ENCODE data around the gene NLRP7. TPM values are rescaled to one million over a fixed set of nuclear protein-coding genes. Genes with fewer than 3 reads are reported as not detected.

Gene NLRP7
- total and polyA plus RNA-seq, 2 of the 4 experiments (the other 2 are of a cell fraction): not detected

DNA sequence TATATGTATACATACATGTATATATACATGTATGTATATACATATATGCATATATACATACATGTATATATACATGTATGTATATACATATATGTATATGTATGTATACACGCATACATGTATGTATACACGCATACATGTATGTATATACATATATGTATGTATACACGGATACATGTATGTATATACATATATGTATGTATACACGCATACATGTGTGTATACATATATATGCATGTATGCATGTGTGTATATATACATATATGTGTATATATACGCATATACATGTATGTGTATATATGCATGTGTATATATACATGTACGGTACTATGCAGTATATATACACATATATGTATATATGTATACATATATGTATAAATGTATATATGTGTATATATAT is 44.0 kb downstream of the NLRP7 start:
- Histone ChIP-seq H4K5ac (ENCODE audit: low read depth, low read length) (no peak overlapping the region), H2BK120ac (ENCODE audit: low read depth, low read length) (no peak overlapping the region), H3K23ac (ENCODE audit: low read depth, low read length) (no peak overlapping the region), H3K79me1 (ENCODE audit: low read depth in 1 of 2, low read length in 2 of 2) (no peaks in the 10 kb centered on the region), H3K4me1 (ENCODE audit: control insufficient read depth, insufficient read depth, low read length) (no peaks in the 10 kb centered on the region), H3K14ac (replicated peaks; ENCODE audit: low read depth, low read length) (no peak overlapping the region), H3K27me3 (ENCODE audit: control insufficient read depth, insufficient read depth, low read length) (no peaks in the 10 kb centered on the region), H4K20me1 (ENCODE audit: insufficient read depth, low read length) (no peaks in the 10 kb centered on the region), H2AFZ (replicated peaks; ENCODE audit: low read length, poor library complexity) (no peak overlapping the region), H3K4me3 (ENCODE audit: insufficient read depth, low read depth, low read length) (no peak overlapping the region), H3K18ac (ENCODE audit: low read depth, low read length) (no peak overlapping the region), H3K27ac (ENCODE audit: insufficient read depth, low read length) (no peak overlapping the region), H2AK5ac (ENCODE audit: low read depth, low read length) (no peak overlapping the region), H2BK15ac (ENCODE audit: low read depth, low read length) (no peak overlapping the region), H3K36me3 (ENCODE audit: control insufficient read depth, insufficient read depth, low read length) (no peaks in the 10 kb centered on the region), H4K91ac (ENCODE audit: insufficient read depth, low read depth, low read length) (no peak overlapping the region), H3K4me2 (ENCODE audit: low read depth, low read length) (no peak overlapping the region), H3K9me1 (ENCODE audit: insufficient read depth, low read length) (no peaks in the 10 kb centered on the region), H3K9ac (ENCODE audit: low read depth, low read length) (no peak overlapping the region), H3K4ac (ENCODE audit: low read depth, low read length) (no peak overlapping the region), H3K9me3 (ENCODE audit: control insufficient read depth, insufficient read depth, low read length) (peaks cover 17% of the 10 kb centered on the region), H3K56ac (ENCODE audit: extremely low read depth, insufficient read depth, low read length) (no peak overlapping the region), H2AK9ac (replicated peaks; ENCODE audit: low read depth, low read length, poor library complexity) (no peak overlapping the region), H4K8ac (ENCODE audit: low read depth in 2 of 2, low read length in 2 of 2) (no peak overlapping the region), H2BK20ac (ENCODE audit: low read depth, low read length) (no peak overlapping the region), H2BK5ac (ENCODE audit: low read depth, low read length, poor library complexity, severe bottlenecking) (no peak overlapping the region)
- dilution Hi-C loops (cut with HindIII; ENCODE audit: low sequenced_read_pairs, unreplicated experiment) (no loop called here), in situ Hi-C loops (cut with MboI; ENCODE audit: low sequenced_read_pairs) (no loop called here), intact Hi-C loops (cut with micrococcal nuclease) (no loop called here)
- ChIA-PET CTCF (no interaction called here), POLR2A (ENCODE audit: unreplicated experiment) (no interaction called here)
- no peak for TF ChIP-seq RCOR1 (IDR thresholded peaks at IDR 0.05; ENCODE audit: insufficient replicate concordance, low read length)
- no peak for TF ChIP-seq RFX5 (IDR thresholded peaks at IDR 0.05; ENCODE audit: low read depth, low read length)
- TF ChIP-seq FOS (IDR thresholded peaks at IDR 0.05; ENCODE audit: low read depth, low read length): no peak
- no peak for TF ChIP-seq BHLHE40 (IDR thresholded peaks at IDR 0.05; ENCODE audit: low read depth, low read length)
- no peak for TF ChIP-seq NFE2L2 (IDR thresholded peaks at IDR 0.05; ENCODE audit: low read depth, low read length)
- TF ChIP-seq, protein P1, sequence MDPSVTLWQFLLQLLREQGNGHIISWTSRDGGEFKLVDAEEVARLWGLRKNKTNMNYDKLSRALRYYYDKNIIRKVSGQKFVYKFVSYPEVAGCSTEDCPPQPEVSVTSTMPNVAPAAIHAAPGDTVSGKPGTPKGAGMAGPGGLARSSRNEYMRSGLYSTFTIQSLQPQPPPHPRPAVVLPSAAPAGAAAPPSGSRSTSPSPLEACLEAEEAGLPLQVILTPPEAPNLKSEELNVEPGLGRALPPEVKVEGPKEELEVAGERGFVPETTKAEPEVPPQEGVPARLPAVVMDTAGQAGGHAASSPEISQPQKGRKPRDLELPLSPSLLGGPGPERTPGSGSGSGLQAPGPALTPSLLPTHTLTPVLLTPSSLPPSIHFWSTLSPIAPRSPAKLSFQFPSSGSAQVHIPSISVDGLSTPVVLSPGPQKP (IDR thresholded peaks at IDR 0.05; ENCODE audit: borderline replicate concordance, low read depth, low read length): no peak
- no peak for TF ChIP-seq MAFK (IDR thresholded peaks at IDR 0.05; ENCODE audit: low read depth, low read length)
- no peak for TF ChIP-seq POLR2A (IDR thresholded peaks at IDR 0.05; ENCODE audit: low read depth, low read length)
- TF ChIP-seq CHD1 (IDR thresholded peaks at IDR 0.05; ENCODE audit: low read depth, low read length): no peak
- no TSS peak for BruUV-seq (replicated peaks)
- DNase-seq (no peak), ATAC-seq (ENCODE audit: low read depth) (no peak)
- no CpG with 5 or more reads among the region's 6 CpGs for WGBS, 2 experiments (ENCODE audit: extremely low coverage in 2 of 2, insufficient read length in 1 of 2)

All from IMR-90 (cell line).